Natural killer cell (primary cell): ENCODE results near the gene PKHD1. TPM values are rescaled to one million over a fixed set of nuclear protein-coding genes. Genes with fewer than 3 reads are reported as not detected.

Source experiments
- ATAC-seq, 3 donors: fragments of 150-1000 bp in 2 of 3; fragments of 200-7000 bp in 1 of 3; cut with Tn5 transposase; 1 replicate in 1 of 3; 2 replicates in 2 of 3; pipeline ENCODE4 v1.10.0; 2021; ENCODE audit warnings: mild to moderate bottlenecking in 2 of 3, moderate library complexity in 2 of 3
- DNase-seq, 2 donors: peaks; one replicate each; pipeline versions ENCODE4 v3.0.0 to v3.0.0-alpha.2; 2013 to 2021; ENCODE audit warnings: mixed read lengths in 1 of 2
- H3K27ac ChIP-seq: one replicate; pipeline ENCODE4 v1.5.1; 2013; ENCODE audit warnings: mild to moderate bottlenecking, low read length
- H3K27me3 ChIP-seq: one replicate; pipeline ENCODE4 v1.6.1; 2013; ENCODE audit warnings: low read length; ENCODE audit not compliant: control insufficient read depth, insufficient read depth
- H3K36me3 ChIP-seq: one replicate; pipeline ENCODE4 v1.6.1; 2013; ENCODE audit warnings: low read length; ENCODE audit not compliant: control insufficient read depth, insufficient read depth
- H3K4me1 ChIP-seq: one replicate; pipeline ENCODE4 v1.6.1; 2013; ENCODE audit warnings: low read length; ENCODE audit not compliant: control insufficient read depth, insufficient read depth
- H3K4me3 ChIP-seq: one replicate; pipeline ENCODE4 v1.5.1; 2013; ENCODE audit warnings: low read length
- H3K9me3 ChIP-seq: one replicate; pipeline ENCODE4 v1.6.1; 2013; ENCODE audit warnings: low read length; ENCODE audit not compliant: control insufficient read depth, insufficient read depth
- H3K27ac Mint-ChIP-seq, 2 donors: one replicate each; pipeline ENCODE4 v1.8.0; 2022; ENCODE audit warnings: mild to moderate bottlenecking in 2 of 2, mixed read lengths in 2 of 2, moderate library complexity in 1 of 2
- H3K27me3 Mint-ChIP-seq, 2 donors: one replicate each; pipeline ENCODE4 v1.8.0; 2022; ENCODE audit warnings: low read depth in 2 of 2, mixed read lengths in 2 of 2
- H3K36me3 Mint-ChIP-seq: one replicate; pipeline ENCODE4 v1.8.0; 2022; ENCODE audit warnings: mixed read lengths
- H3K4me1 Mint-ChIP-seq, 2 donors: one replicate each; pipeline ENCODE4 v1.8.0; 2022; ENCODE audit warnings: mixed read lengths in 2 of 2
- H3K4me3 Mint-ChIP-seq: one replicate; pipeline ENCODE4 v1.8.0; 2022; ENCODE audit warnings: mild to moderate bottlenecking, moderate library complexity, mixed read lengths
- H3K9me3 Mint-ChIP-seq, 2 donors: one replicate each; pipeline ENCODE4 v1.8.0; 2022; ENCODE audit warnings: mixed read lengths in 2 of 2
- WGBS: methylation state at CpG from one replicate; pipeline ENCODE4 v1.1.7; 2013; ENCODE audit warnings: missing lambda C conversion rate; ENCODE audit not compliant: insufficient coverage; 5-methylcytosine and 5-hydroxymethylcytosine counted together
- intact Hi-C: fragments of 100-400 bp; cut with micrococcal nuclease; formaldehyde crosslinking; loops from one replicate; pipeline ENCODE4 v1.14.2; 2022
- total RNA-seq, 4 donors: library from RNA; stranded (reverse); fragments of 120-200 nt in 1 of 4; gene quantifications; one replicate each; pipeline versions ENCODE4 v1.2.3 to v1.2.4, GENCODE V29; 2013 to 2022
- TF ChIP-seq, protein P1 (sequence below): fragments of 200-600 bp; IDR thresholded peaks from one replicate; pipeline ENCODE4 v1.8.0; 2022; ENCODE audit warnings: antibody characterized with exemption

The PKHD1 gene
- total RNA-seq, 3 donors from 2014 or later (not counting 1 experiment from before 2014, with no cell fraction given), result not detected

DNA sequence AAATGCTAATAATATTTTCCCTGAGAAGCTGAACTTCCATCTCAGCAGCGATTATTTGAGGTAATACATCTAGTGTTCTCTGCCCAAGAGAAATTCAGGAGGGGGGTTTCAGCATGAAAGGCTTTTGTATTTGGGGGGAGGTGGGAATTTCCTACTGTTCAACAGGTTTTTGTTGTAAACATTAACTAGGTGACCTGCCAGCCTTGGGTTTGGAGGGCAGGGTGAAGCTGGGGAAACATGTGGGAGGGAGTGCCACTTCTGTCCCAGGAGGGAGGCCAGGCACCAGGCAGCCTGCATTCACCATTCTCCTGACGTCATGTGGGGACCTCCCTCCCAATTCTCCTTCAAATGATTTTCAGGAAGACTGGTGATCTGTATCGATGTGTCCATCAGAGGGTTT is 37.7 kb upstream of the PKHD1 start:
- H3K36me3 ChIP-seq, result no peaks in the 10 kb centered on the region
- ATAC-seq (no peak), DNase-seq (no peak)
- intact Hi-C loops, result no loop called here
- TF ChIP-seq, protein P1, sequence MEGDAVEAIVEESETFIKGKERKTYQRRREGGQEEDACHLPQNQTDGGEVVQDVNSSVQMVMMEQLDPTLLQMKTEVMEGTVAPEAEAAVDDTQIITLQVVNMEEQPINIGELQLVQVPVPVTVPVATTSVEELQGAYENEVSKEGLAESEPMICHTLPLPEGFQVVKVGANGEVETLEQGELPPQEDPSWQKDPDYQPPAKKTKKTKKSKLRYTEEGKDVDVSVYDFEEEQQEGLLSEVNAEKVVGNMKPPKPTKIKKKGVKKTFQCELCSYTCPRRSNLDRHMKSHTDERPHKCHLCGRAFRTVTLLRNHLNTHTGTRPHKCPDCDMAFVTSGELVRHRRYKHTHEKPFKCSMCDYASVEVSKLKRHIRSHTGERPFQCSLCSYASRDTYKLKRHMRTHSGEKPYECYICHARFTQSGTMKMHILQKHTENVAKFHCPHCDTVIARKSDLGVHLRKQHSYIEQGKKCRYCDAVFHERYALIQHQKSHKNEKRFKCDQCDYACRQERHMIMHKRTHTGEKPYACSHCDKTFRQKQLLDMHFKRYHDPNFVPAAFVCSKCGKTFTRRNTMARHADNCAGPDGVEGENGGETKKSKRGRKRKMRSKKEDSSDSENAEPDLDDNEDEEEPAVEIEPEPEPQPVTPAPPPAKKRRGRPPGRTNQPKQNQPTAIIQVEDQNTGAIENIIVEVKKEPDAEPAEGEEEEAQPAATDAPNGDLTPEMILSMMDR, result no peak
- H3K9me3 Mint-ChIP-seq, result peaks cover 0 to 3% of the 10 kb centered on the region in 2 donors
- H3K4me3 ChIP-seq, result no peak overlapping the region
- H3K9me3 ChIP-seq, result no peaks in the 10 kb centered on the region
- peaks cover 32 to 78% of the 10 kb centered on the region in 2 donors for H3K27me3 Mint-ChIP-seq
- no peaks in the 10 kb centered on the region for H3K4me1 Mint-ChIP-seq
- H3K27ac ChIP-seq, result no peak overlapping the region
- no peaks in the 10 kb centered on the region for H3K36me3 Mint-ChIP-seq
- H3K27ac Mint-ChIP-seq, result no peak overlapping the region
- no peak overlapping the region for H3K4me3 Mint-ChIP-seq
- peaks cover 7% of the 10 kb centered on the region for H3K27me3 ChIP-seq
- whole genome bisulfite sequencing, result 96% methylated on average over 2 of the region's 3 CpGs
- no peaks in the 10 kb centered on the region for H3K4me1 ChIP-seq

DNA sequence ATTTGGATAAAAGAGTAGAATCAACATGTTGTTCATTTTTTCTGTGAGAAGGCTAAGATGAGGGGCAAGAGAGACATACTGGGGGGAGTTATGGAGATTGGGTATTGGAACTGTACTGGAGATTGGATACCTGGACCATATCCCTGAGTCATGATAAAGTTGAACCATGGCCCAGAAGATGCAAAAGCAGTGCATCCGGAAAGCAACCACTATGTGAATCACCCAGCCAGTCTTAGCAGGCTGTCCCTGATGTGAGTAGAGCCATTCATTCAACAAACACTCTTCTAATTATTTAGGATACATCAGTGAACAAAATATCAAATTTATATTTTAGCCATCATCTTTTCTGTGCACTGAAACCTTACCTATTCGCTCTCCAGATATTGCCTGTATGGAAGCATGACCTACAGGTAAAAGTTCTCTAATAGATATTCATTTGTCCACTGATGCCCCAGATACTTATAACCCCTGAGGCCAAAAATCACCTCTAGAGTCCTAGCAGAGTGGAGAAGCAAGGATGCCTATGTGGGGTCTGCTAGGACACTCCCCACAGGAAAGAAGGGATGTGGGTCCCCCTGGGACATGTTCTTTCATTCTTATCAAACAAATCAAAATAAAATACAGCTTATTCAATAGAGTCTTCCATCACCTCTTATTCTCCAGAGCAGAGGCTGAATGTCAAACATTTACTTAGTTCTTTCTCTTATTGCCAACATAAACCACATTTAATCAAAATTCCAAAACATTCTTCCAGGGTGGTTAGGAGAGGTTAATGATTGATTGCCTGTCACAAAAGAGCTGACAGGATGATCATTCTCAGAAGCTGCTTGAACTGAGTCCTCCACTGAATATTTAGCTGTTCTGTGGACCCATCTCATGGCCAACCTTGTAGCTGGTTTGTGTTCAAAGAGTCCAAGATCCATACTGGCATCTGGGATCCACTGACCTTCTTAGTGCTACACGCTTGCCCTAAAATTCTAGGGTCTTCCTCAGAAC is 37.0 kb upstream of the PKHD1 start:
- TF ChIP-seq, protein P1, result no peak
- Histone ChIP-seq H3K36me3 (no peaks in the 10 kb centered on the region), H3K9me3 (no peaks in the 10 kb centered on the region), H3K4me3 (no peak overlapping the region), H3K4me1 (no peaks in the 10 kb centered on the region), H3K27ac (no peak overlapping the region), H3K27me3 (peaks cover 7% of the 10 kb centered on the region)
- no peaks in the 10 kb centered on the region for H3K36me3 Mint-ChIP-seq
- DNase-seq (no peak), ATAC-seq (no peak)
- peaks cover 0 to 3% of the 10 kb centered on the region in 2 donors for H3K9me3 Mint-ChIP-seq
- H3K27me3 Mint-ChIP-seq, result peaks cover 31 to 71% of the 10 kb centered on the region in 2 donors
- intact Hi-C loops, result no loop called here
- 96% methylated on average over 3 of the region's 3 CpGs for WGBS
- H3K4me1 Mint-ChIP-seq, result no peaks in the 10 kb centered on the region
- H3K4me3 Mint-ChIP-seq, result no peak overlapping the region
- H3K27ac Mint-ChIP-seq, result no peak overlapping the region

DNA sequence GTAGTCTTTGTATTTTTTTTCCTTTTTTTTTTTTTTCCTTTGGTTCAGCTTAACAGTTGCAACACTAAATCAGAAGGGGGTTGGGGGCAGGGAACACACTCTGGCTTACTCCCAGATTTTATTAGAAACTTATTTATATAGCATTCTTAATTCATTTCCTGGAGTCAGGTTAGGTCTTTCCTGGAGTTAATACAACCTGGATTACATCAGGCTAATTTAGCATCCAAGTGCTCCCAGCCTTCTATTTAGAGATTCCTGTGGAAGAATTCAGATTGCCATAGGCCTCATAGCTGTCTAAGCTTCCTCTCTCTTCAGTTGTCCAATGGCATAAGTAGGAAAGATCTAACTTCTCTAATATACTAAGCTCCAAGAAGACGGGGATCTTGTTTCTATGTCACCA is 35.8 kb upstream of the PKHD1 start:
- Histone ChIP-seq H3K27me3 (peaks cover 4% of the 10 kb centered on the region), H3K27ac (no peak overlapping the region), H3K36me3 (no peaks in the 10 kb centered on the region), H3K4me3 (no peak overlapping the region), H3K9me3 (no peaks in the 10 kb centered on the region), H3K4me1 (no peaks in the 10 kb centered on the region)
- H3K36me3 Mint-ChIP-seq, result no peaks in the 10 kb centered on the region
- ATAC-seq (no peak), DNase-seq (no peak)
- no peak overlapping the region for H3K4me3 Mint-ChIP-seq
- no peak overlapping the region for H3K27ac Mint-ChIP-seq
- TF ChIP-seq, protein P1, result no peak
- WGBS, result no CpG with 5 or more reads among the region's 1 CpG
- H3K9me3 Mint-ChIP-seq, result peaks cover 0 to 3% of the 10 kb centered on the region in 2 donors
- intact Hi-C loops, result no loop called here
- peaks cover 28 to 59% of the 10 kb centered on the region in 2 donors for H3K27me3 Mint-ChIP-seq
- no peaks in the 10 kb centered on the region for H3K4me1 Mint-ChIP-seq
